Left lung (tissue), 10 donors: Measurements from ENCODE around the gene ACOX3. TPM values are rescaled to one million over a fixed set of nuclear protein-coding genes. Genes with fewer than 3 reads are reported as not detected.

ENCODE experiments used
- ATAC-seq: fragments of 200-7000 bp; cut with Tn5 transposase; one replicate; pipeline ENCODE4 v1.9.1; 2020; ENCODE audit warnings: moderate library complexity
- DNase-seq, 4 donors: peaks; one replicate each; pipeline ENCODE4 v3.0.0-alpha.2; 2013 to 2020
- H3K27ac ChIP-seq, 2 donors: fragments of 200-600 bp; sonication (generic) in 1 of 2; one replicate each; pipeline versions ENCODE4 v1.5.0 to v1.8.0; 2020 to 2021
- H3K27me3 ChIP-seq, 2 donors: fragments of 200-600 bp; sonication (generic) in 1 of 2; one replicate each; pipeline versions ENCODE4 v1.5.0 to v1.8.0; 2020 to 2021
- H3K36me3 ChIP-seq, 2 donors: fragments of 200-600 bp; sonication (generic) in 1 of 2; one replicate each; pipeline versions ENCODE4 v1.5.0 to v1.8.0; 2020 to 2021
- H3K4me1 ChIP-seq, 2 donors: fragments of 200-600 bp; one replicate each; pipeline ENCODE4 v1.8.0; 2021
- H3K4me3 ChIP-seq, 2 donors: fragments of 200-600 bp; sonication (generic) in 1 of 2; one replicate each; pipeline versions ENCODE4 v1.5.0 to v1.8.0; 2020 to 2021; ENCODE audit warnings: mild to moderate bottlenecking in 1 of 2
- H3K9me3 ChIP-seq, 2 donors: fragments of 200-600 bp; sonication (generic) in 1 of 2; one replicate each; pipeline versions ENCODE4 v1.5.0 to v1.8.0; 2020 to 2021
- CTCF ChIP-seq, 2 donors: fragments of 200-600 bp; sonication (generic) in 1 of 2; IDR thresholded peaks; one replicate each; pipeline versions ENCODE4 v1.5.0 to v1.8.0; 2021; ENCODE audit warnings: antibody characterized with exemption in 2 of 2
- intact Hi-C, 2 donors: fragments of 100-400 bp; cut with DNase I; formaldehyde crosslinking; loops; one replicate each; pipeline versions ENCODE4 v1.11.2 to v1.14.2; 2022
- polyA plus RNA-seq, 6 donors: library from polyadenylated mRNA; unstranded; fragments of 120-200 nt; gene quantifications; one replicate each; pipeline ENCODE4 v1.2.1, GENCODE V29; 2013; ENCODE audit not compliant: insufficient read length in 6 of 6
- total RNA-seq, 2 donors: library from RNA; stranded (reverse); fragmentation: NEBNext Ultra II Directional; extraction: Animal tissue kit (Norgen Biotek cat#: 25700); gene quantifications; one replicate each; pipeline ENCODE4 v1.2.1, GENCODE V29; 2021
- donor health status: DM: no; HTN: yes; CAD: no.
- donor health status: DM: no; HTN: no; CAD: no.

Gene ACOX3
- total and polyA plus RNA-seq, 8 donors: 19.9 to 31.7 (median 23.4) TPM

- H3K27ac ChIP-seq: no peak overlapping the region
- intact Hi-C loops: no loop called here
- no peaks in the 10 kb centered on the region for H3K36me3 ChIP-seq
- TF ChIP-seq CTCF (IDR thresholded peaks at IDR 0.05): no peak
- peaks cover 0 to 7% of the 10 kb centered on the region in 2 donors for H3K4me1 ChIP-seq
- ATAC-seq: no peak
- H3K9me3 ChIP-seq: no peaks in the 10 kb centered on the region
- H3K4me3 ChIP-seq: no peak overlapping the region
- peak in 1 of 4 donors; percentile 43 for DNase-seq
- peaks cover 0 to 5% of the 10 kb centered on the region in 2 donors for H3K27me3 ChIP-seq
These were observed 95.2 kb downstream of the ACOX3 start for GRCh38 chr4:8345053-8345945.

GRCh38 chr4:8344377-8344776 lies 96.1 kb downstream of the ACOX3 start:
- Histone ChIP-seq H3K36me3 (no peaks in the 10 kb centered on the region), H3K4me3 (no peak overlapping the region), H3K27ac (no peak overlapping the region), H3K4me1 (peaks cover 0 to 7% of the 10 kb centered on the region in 2 donors), H3K9me3 (no peaks in the 10 kb centered on the region), H3K27me3 (peaks cover 0 to 5% of the 10 kb centered on the region in 2 donors)
- intact Hi-C loops: no loop called here
- no peak for TF ChIP-seq CTCF (IDR thresholded peaks at IDR 0.05)
- no peak for DNase-seq
- no peak for ATAC-seq

GRCh38 chr4:8343967-8344331 lies 96.6 kb downstream of the ACOX3 start:
- DNase-seq (no peak), ATAC-seq (no peak)
- H3K4me3 ChIP-seq: no peak overlapping the region
- TF ChIP-seq CTCF (IDR thresholded peaks at IDR 0.05): no peak
- H3K9me3 ChIP-seq: no peaks in the 10 kb centered on the region
- no peaks in the 10 kb centered on the region for H3K36me3 ChIP-seq
- H3K4me1 ChIP-seq: peaks cover 0 to 7% of the 10 kb centered on the region in 2 donors
- H3K27me3 ChIP-seq: peaks cover 0 to 5% of the 10 kb centered on the region in 2 donors
- H3K27ac ChIP-seq: no peak overlapping the region
- intact Hi-C loops: no loop called here

- TF ChIP-seq CTCF (IDR thresholded peaks at IDR 0.05): no peak
- Histone ChIP-seq H3K36me3 (no peaks in the 10 kb centered on the region), H3K4me1 (peaks cover 0 to 7% of the 10 kb centered on the region in 2 donors), H3K9me3 (no peaks in the 10 kb centered on the region), H3K27me3 (peaks cover 0 to 5% of the 10 kb centered on the region in 2 donors), H3K4me3 (no peak overlapping the region), H3K27ac (no peak overlapping the region)
- intact Hi-C loops: no loop called here
- no peak for ATAC-seq
- DNase-seq: peak in 2 of 4 donors; percentile 29 to 78
These were observed 97.1 kb downstream of the ACOX3 start for GRCh38 chr4:8343262-8343966.

GRCh38 chr4:8342651-8343261 lies 97.8 kb downstream of the ACOX3 start:
- ATAC-seq: no peak
- no peak for TF ChIP-seq CTCF (IDR thresholded peaks at IDR 0.05)
- H3K4me1 ChIP-seq: peaks cover 0 to 7% of the 10 kb centered on the region in 2 donors
- no peaks in the 10 kb centered on the region for H3K9me3 ChIP-seq
- intact Hi-C loops: no loop called here
- DNase-seq: peak in 1 of 4 donors; percentile 47
- no peaks in the 10 kb centered on the region for H3K36me3 ChIP-seq
- H3K27me3 ChIP-seq: peaks cover 0 to 5% of the 10 kb centered on the region in 2 donors
- no peak overlapping the region for H3K27ac ChIP-seq
- no peak overlapping the region for H3K4me3 ChIP-seq
